Omental fat pad (tissue), 4 donors: Measurements from ENCODE around the gene UQCRC2. TPM values are rescaled to one million over a fixed set of nuclear protein-coding genes. Genes with fewer than 3 reads are reported as not detected.
"Not testable (repeated sequence)": the region's sequence is repeated elsewhere in the genome, so short reads cannot be mapped to it uniquely, and the experiment has no call there.

Experiments used
- ATAC-seq: fragments of 150-250 bp; one replicate; pipeline ENCODE4 v1.9.1; 2016; ENCODE audit warnings: mild to moderate bottlenecking, moderate library complexity; ENCODE audit not compliant: low FRiP score
- DNase-seq: peaks from one replicate; pipeline ENCODE4 v3.0.0-alpha.2; 2019; ENCODE audit warnings: low spot score
- CTCF ChIP-seq, 3 donors: fragments of 450-650 bp; IDR thresholded peaks; one replicate each; pipeline ENCODE4 v1.5.1; 2016 to 2017; ENCODE audit warnings: antibody characterized with exemption in 3 of 3, mild to moderate bottlenecking in 3 of 3, moderate library complexity in 2 of 3
- total RNA-seq, 4 donors: library from RNA; depleted of rRNA; stranded (reverse); fragments of >200 nt; gene quantifications; one replicate each; pipeline ENCODE4 v1.1.0, GENCODE V29; 2016

UQCRC2 gene
- total RNA-seq, 4 donors from 2014 or later, result 149 to 165 (median 159) TPM

GRCh38 chr16:22023505-22023904 is 70.3 kb downstream of the UQCRC2 start:
- ATAC-seq, result no peak
- no peak for TF ChIP-seq CTCF (IDR thresholded peaks at IDR 0.05)

GRCh38 chr16:22024785-22025184 is 71.6 kb downstream of the UQCRC2 start:
- ATAC-seq, DNase-seq: not testable (repeated sequence)

More at GRCh38 chr16:22023505-22023904, 70.3 kb downstream of the UQCRC2 start:
- DNase-seq, result no peak

- ATAC-seq, result no peak
- no peak for TF ChIP-seq CTCF (IDR thresholded peaks at IDR 0.05)
- DNase-seq, result no peak
Observed at GRCh38 chr16:22027633-22028032, 74.5 kb downstream of the UQCRC2 start.

GRCh38 chr16:22029632-22030031 is 76.5 kb downstream of the UQCRC2 start:
- no peak for ATAC-seq
- DNase-seq, result no peak
- TF ChIP-seq CTCF (IDR thresholded peaks at IDR 0.05), result no peak

GRCh38 chr16:22030087-22030812 is 77.1 kb downstream of the UQCRC2 start:
- DNase-seq (no peak), ATAC-seq (no peak)
- TF ChIP-seq CTCF (IDR thresholded peaks at IDR 0.05), result no peak

GRCh38 chr16:22031483-22032083 is 78.4 kb downstream of the UQCRC2 start:
- DNase-seq (no peak), ATAC-seq (no peak)
- no peak for TF ChIP-seq CTCF (IDR thresholded peaks at IDR 0.05)

Other genes starting within 250 kb of the UQCRC2 start
- gene NPIPB4, start 95.6 kb upstream of the UQCRC2 start, total RNA-seq, result 100 to 1,000 TPM in 2 of 4 donors, 10 to 100 TPM in 2; 34.9 to 195 (median 94.1) TPM
- gene PDZD9, start 47.8 kb downstream of the UQCRC2 start, total RNA-seq, result not detected
- gene MOSMO, start 54.8 kb downstream of the UQCRC2 start, total RNA-seq, result 10 to 100 TPM; 18.7 to 35.2 (median 25.8) TPM
- under 1 TPM in 1 of 4 donors, not detected in 3; 0.24 TPM for gene VWA3A, start 139.2 kb downstream of the UQCRC2 start, total RNA-seq
- not detected for gene SDR42E2, start 209.1 kb downstream of the UQCRC2 start, total RNA-seq